Astrocyte of the spinal cord (primary cell): ENCODE data around the gene SPACA5B.
"Not testable (repeated sequence)": the region's sequence is repeated elsewhere in the genome, so short reads cannot be mapped to it uniquely, and the experiment has no call there.

Source experiments
- DNase-seq: peaks from one replicate; pipeline ENCODE4 v3.0.0; 2011; ENCODE audit warnings: low read depth, low spot score
- H3K4me3 ChIP-seq: 2 replicates; pipeline ENCODE4 v1.5.1; 2011; ENCODE audit warnings: low read depth, mild to moderate bottlenecking, low read length, moderate library complexity
- CTCF ChIP-seq: IDR thresholded peaks from 2 replicates; pipeline ENCODE4 v1.5.1; 2012; ENCODE audit warnings: low read depth, mild to moderate bottlenecking, low read length, inconsistent platforms
- in situ Hi-C: cut with HindIII; loops from 2 replicates; pipeline ENCODE4 v1.10.0; 2017; ENCODE audit warnings: low sequenced_read_pairs

Gene SPACA5B

GRCh38 chrX:48165241-48165640 lies 34.8 kb downstream of the SPACA5B start:
- in situ Hi-C loops, result no loop called here
- DNase-seq, result no peak
- no peak overlapping the region for H3K4me3 ChIP-seq
- TF ChIP-seq CTCF, result no peak

- in situ Hi-C loops, DNase-seq: not testable (repeated sequence)
These were observed 35.9 kb downstream of the SPACA5B start for GRCh38 chrX:48166322-48166721.

GRCh38 chrX:48179691-48180090 lies 49.3 kb downstream of the SPACA5B start:
- in situ Hi-C loops, result no loop called here
- H3K4me3 ChIP-seq, result no peak overlapping the region
- DNase-seq, result no peak
- no peak for TF ChIP-seq CTCF

More at GRCh38 chrX:48166322-48166721, 35.9 kb downstream of the SPACA5B start:
- not testable (repeated sequence) for H3K4me3 ChIP-seq

GRCh38 chrX:48180811-48181210 lies 50.4 kb downstream of the SPACA5B start:
- no peak for DNase-seq
- TF ChIP-seq CTCF, result no peak
- no peak overlapping the region for H3K4me3 ChIP-seq
- in situ Hi-C loops, result no loop called here

- in situ Hi-C loops, H3K4me3 ChIP-seq, DNase-seq: not testable (repeated sequence)
These were observed 51.5 kb downstream of the SPACA5B start for GRCh38 chrX:48181882-48182281.
